ENCODE measurements around the gene SAMD11.
"Not testable (repeated sequence)": the region's sequence is repeated elsewhere in the genome, so short reads cannot be mapped to it uniquely, and the experiment has no call there.

The SAMD11 gene

GRCh38 chr1:923131-923990, at the start of gene SAMD11:
SAMD11 (plus strand) TSS chr1:923923; CDS start chr1:924432, 509 bp downstream.
- DNase-seq = peak; percentile 30

DNA sequence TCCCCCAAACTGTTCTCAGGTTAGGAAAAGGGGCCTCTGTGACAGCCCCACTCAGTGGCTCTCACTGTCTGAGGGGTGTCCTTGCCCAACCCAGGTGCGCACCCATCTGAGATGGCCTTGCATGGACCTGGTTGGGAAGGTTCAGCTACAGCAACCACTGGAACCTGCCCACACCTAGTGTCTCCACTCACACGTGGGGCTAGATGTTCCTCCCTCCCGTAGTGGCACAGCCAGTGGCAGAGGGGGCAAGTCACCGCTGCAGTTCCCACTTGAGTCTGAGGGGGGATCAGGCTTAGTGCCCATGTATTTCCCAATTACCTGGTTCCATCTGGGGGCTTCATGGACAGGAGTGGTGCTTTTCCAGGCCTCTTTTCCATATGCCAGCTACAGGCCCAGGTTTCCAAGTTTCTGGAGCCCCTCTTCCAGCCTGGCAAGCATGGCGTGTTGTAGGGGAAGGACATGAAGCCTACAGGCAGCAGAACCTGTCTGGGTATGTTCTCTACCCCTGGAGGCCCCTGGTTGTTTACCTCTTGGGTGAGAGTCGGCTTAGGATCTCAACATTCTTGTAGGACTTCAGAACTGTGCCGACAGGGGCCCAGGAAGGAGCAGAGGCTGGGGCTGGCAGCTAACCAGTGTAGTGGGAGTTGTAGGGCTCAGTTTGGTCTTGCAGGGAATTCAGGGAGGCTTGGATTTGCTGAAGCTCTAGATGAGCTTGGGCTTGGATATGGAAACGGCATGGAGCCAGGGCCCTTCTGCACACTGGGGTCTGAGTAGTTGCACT, 47.1 kb upstream of the SAMD11 start:
- not testable (repeated sequence) for DNase-seq

DNA sequence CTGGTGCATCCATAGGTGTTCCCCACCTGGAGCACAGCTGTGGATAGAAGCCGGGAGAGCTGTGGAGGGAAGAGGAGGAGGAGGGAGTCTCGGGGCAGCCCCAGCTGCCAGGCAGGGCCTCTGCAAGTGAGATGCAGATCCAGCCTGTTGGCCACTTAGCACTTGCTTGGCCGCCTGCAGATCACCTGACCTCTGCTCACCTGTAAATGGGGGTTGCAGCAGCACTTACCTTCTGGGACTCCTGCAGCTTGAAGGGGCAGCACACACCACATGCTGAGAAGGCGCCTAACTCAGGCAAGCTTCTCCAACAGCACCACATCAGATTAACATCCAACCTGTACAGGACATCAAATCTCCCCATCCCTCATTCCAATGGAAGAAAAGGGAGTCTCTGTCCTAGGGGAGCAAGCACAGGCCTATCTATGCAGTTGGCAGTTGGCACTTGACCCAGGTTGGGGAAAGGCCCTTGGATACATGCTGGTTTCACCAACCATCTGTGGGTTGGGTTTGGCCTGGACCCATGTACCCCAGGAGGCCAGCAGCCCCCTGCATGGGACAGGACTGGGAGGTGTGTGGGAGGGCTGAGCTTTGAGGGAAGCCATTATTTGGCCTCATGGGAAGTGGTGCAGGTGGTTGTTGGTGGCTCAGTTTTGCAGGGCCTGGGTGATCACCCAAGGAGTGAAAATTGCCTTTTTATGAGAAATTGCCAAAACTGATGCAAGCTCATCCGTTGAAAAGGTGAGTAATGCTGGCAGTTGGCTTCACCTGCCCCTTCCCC, 46.3 kb upstream of the SAMD11 start:
- not testable (repeated sequence) for DNase-seq

DNA sequence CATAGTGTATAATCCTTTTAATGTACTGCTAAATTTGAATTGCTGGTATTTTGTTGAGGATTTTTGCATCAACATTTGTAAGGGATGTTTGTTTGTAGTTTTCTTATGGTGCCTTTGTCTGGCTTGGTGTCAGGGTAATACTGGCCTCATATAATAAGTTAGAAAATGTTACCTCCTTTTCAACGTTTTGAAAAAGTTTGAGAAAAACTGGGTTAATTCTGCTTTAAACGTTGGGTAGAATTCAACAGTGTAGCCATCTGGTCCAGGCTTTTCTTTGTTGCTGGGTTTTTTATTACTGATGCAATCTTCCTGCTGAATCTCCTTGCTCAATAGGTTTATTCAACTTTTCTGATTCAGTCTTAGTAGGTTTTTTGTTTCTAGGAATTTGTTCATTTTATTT, 43.2 kb upstream of the SAMD11 start:
- not testable (repeated sequence) for DNase-seq

DNA sequence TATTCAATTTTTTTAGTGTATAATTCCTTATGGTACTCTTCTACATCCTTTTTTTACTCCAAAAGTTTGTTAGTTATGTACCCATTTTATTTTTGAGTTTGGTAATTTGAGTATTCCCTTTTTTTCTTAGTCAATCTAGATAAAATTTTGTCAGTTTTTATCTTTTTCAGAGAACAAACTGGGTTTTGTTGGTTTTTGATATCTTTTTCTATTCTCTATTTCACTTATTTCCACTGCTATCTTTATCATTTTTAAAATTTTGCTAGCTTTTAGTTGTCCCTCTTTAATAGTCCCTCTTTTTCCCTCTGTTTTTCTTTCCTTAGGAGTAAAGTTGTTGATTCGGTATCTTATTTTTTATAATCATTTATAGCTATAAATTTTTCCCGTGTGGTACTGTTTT, 42.8 kb upstream of the SAMD11 start:
- DNase-seq = not testable (repeated sequence)

DNA sequence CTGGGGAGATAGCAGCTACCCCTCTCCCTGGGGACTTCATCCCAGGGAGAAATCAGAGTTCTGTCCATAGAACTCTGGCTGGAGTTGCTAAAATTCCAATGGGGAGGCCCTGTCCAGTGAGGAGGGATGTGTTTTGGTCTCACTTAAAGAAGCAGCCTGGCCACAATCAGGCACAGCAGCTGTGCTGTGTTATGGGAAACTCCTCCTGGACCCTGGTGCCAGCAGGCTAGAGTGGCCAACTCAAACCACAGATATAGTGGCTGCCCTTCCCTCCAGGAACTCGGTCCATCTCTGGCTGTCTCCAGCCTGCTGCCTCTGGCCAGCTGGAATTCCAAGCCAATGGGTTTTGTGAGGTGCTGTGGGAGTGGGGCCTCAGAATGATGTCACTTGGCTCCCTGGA, 37.4 kb upstream of the SAMD11 start:
- DNase-seq = no peak

- DNase-seq = no peak
These were observed 37.0 kb upstream of the SAMD11 start for GRCh38 chr1:886760-887159.

DNA sequence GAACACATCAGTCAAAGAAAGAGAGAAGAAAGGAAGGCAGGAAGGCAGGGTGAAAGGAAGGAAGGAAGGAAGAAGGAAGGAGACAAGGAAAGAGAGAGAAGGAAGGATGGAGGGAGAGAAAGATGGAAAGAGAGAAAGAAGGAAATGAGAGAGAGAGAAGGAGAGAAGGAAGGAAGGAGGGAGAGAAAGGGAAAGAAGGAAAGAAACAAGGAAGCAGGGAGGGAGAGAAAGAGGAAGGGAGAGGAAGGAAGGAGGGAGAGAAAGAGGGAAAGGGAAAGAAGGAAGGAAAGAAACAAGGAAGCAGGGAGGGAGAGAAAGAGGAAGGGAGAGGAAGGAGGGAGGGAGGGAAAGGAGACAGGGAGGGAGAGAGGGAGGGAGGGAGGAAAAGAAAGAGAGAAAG, 35.4 kb upstream of the SAMD11 start:
- DNase-seq = no peak

GRCh38 chr1:889774-890173, 33.9 kb upstream of the SAMD11 start:
- not testable (repeated sequence) for DNase-seq

GRCh38 chr1:890234-890633, 33.5 kb upstream of the SAMD11 start:
- DNase-seq = not testable (repeated sequence)

- no peak for DNase-seq
These were observed 33.1 kb upstream of the SAMD11 start for GRCh38 chr1:890661-891060.

- no peak for DNase-seq
These were observed 26.5 kb upstream of the SAMD11 start for GRCh38 chr1:897226-897625.

GRCh38 chr1:897951-898350, 25.8 kb upstream of the SAMD11 start:
- DNase-seq = not testable (repeated sequence)

GRCh38 chr1:899636-900317, 23.9 kb upstream of the SAMD11 start:
- DNase-seq = no peak

DNA sequence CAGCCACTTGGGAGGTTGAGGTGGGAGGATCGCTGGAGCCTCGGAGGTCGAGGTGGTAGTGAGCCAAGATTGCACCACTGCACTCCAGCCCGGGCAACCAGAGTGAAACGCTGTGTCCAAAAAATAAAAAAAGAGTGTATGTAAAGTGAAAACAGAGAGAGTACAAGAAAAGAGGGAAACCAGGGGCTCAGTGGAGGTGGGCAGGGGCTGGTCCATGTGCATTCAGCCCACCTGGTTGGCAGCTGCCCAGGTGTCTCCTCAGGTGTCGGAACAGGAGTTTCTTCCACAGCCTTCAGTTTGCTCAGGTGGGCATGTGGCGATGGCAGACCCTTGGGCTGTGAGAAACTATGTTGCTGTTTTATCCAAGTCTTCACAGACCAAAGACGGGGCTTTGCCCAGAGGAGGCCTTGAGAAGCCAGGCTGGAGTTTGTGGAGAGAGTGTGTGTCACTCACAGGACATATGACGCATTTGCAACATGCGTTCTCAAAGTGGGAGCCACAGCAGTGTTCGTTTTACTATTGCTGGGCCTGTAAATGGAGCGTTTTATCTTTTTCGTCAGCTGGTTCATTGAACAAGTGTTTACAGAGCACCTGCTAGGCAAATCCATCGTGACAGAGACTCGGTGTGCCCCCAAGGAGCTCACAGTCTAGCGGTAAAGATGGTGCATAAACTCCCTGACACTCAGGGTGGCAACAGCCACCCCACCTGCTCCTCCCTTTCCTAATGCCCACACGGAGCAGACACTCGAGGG, 22.4 kb upstream of the SAMD11 start:
- no peak for DNase-seq

DNA sequence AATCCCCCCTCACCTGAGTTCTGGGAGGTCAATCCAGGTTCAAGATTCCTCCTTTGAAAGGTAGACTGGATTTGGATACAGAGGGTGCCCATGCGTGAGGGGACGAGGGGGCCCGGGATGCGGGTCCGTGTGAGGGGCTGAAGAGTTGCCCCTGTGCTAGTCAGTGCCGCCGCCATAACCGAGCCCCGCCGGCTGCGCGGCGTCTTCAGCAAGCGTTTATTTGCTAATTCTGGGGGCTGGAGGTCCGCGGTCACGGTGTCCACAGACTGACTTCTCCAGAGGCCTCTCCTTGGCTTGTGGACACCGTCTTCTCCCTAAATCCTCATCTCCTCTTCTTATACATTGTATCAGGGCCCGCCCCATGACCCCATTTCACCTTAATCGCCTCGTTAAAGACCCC, 20.9 kb upstream of the SAMD11 start:
- no peak for DNase-seq

GRCh38 chr1:903305-903704, 20.4 kb upstream of the SAMD11 start:
- DNase-seq = no peak

DNA sequence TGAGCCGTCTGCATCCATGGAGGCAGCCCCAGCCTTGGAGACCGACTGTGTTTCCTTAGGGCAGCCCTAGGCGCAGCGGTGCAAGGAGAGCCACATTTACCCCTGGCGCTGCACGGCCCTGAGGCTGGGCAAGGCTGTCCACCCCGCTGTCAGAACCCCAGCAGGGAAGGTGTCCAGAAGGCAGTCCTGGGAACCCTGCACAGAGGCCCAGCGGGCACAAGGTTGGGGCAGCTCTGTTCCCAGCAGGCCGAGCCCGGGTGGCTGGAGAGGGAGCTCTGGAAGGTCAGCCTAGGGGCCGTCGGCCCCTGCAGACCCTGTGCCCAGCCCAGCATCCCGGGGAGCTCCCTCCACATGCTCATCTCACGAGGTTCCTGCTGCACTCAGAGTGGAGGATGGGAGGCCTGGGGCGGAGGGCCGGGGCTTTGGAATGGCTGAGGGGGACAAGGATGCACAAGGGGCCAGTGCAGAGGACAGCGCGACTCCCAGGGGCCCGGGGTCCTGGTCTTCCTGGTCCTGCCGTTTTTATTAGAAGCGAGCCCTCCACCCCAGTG, 19.9 kb upstream of the SAMD11 start:
- DNase-seq = no peak

GRCh38 chr1:904310-904950, 19.3 kb upstream of the SAMD11 start:
- peak; percentile 20 for DNase-seq

- DNase-seq = no peak
These were observed 18.5 kb upstream of the SAMD11 start for GRCh38 chr1:905071-905749.

Measured in NCI-H1694 (cell line).